ENCODE data around the gene PARP15. TPM values are rescaled to one million over a fixed set of nuclear protein-coding genes. Genes with fewer than 3 reads are reported as not detected.

PARP15 gene
- total RNA-seq, 2 experiments from 2014 or later = 41.6 to 41.8 TPM

GRCh38 chr3:122671553-122671952 is 94.1 kb downstream of the PARP15 start:
- no peaks in the 10 kb centered on the region for H3K36me3 Mint-ChIP-seq (ENCODE audit: low read depth)
- no peak for ATAC-seq (ENCODE audit: poor library complexity)

DNA sequence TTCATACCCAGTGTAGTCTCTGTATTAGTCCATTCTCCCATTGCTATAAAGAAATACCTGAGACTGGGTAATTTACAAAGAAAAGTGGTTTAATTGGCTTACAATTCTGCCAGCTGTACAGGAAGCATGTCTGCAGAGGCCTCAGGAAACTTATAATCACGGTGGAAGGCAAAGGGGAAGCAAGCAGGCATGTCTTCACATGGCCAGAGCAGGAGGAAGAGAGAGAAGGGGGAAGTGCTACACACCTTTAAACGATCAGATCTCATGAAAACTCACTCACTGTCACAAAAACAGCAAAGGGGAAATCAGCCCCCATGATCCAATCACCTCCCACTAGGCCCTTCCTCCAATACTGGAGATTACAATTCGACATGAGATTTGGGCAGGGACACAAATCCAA is 96.9 kb downstream of the PARP15 start:
- Histone ChIP-seq H3K9me3 (ENCODE audit: control insufficient read depth in 1 of 2, insufficient read depth in 1 of 2, low read length in 2 of 2) (no peaks in the 10 kb centered on the region), H3K4me3 (ENCODE audit: low read length) (no peak overlapping the region), H3K27me3 (ENCODE audit: control insufficient read depth in 1 of 2, insufficient read depth in 2 of 2, low read length in 2 of 2) (no peaks in the 10 kb centered on the region), H3K27ac (ENCODE audit: low read depth in 1 of 2, low read length in 2 of 2) (no peak overlapping the region), H3K36me3 (ENCODE audit: insufficient read depth, low read length) (no peaks in the 10 kb centered on the region), H3K4me1 (ENCODE audit: insufficient read depth, low read length) (peaks cover 9% of the 10 kb centered on the region)
- Mint-ChIP-seq H3K4me3 (no peak overlapping the region), H3K9me3 (no peaks in the 10 kb centered on the region), H3K4me1 (ENCODE audit: low read depth) (peaks cover 13% of the 10 kb centered on the region), H3K27me3 (no peaks in the 10 kb centered on the region), H3K36me3 (ENCODE audit: low read depth) (no peaks in the 10 kb centered on the region), H3K27ac (no peak overlapping the region)
- ChIA-PET POLR2A (no interaction called here), CTCF (interaction anchor here (0.8 to 1.5 kb wide), 2 partner anchors 71 to 93 kb away, joined by 3 read pairs; no protein-coding TSS in a partner anchor)
- TF ChIP-seq, protein P1, sequence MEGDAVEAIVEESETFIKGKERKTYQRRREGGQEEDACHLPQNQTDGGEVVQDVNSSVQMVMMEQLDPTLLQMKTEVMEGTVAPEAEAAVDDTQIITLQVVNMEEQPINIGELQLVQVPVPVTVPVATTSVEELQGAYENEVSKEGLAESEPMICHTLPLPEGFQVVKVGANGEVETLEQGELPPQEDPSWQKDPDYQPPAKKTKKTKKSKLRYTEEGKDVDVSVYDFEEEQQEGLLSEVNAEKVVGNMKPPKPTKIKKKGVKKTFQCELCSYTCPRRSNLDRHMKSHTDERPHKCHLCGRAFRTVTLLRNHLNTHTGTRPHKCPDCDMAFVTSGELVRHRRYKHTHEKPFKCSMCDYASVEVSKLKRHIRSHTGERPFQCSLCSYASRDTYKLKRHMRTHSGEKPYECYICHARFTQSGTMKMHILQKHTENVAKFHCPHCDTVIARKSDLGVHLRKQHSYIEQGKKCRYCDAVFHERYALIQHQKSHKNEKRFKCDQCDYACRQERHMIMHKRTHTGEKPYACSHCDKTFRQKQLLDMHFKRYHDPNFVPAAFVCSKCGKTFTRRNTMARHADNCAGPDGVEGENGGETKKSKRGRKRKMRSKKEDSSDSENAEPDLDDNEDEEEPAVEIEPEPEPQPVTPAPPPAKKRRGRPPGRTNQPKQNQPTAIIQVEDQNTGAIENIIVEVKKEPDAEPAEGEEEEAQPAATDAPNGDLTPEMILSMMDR (IDR thresholded peaks at IDR 0.05) = no peak
- DNase-seq = no peak
- no peak for ATAC-seq (ENCODE audit: poor library complexity)
- intact Hi-C loops (cut with DNase I, micrococcal nuclease) = loop anchor here in 1 of 2 experiments (10.0 kb wide), 1 partner anchor 570 kb away; no protein-coding TSS in a partner anchor

More at GRCh38 chr3:122671553-122671952, 94.1 kb downstream of the PARP15 start:
- Histone ChIP-seq H3K4me3 (ENCODE audit: low read length) (no peak overlapping the region), H3K4me1 (ENCODE audit: insufficient read depth, low read length) (no peaks in the 10 kb centered on the region), H3K27ac (ENCODE audit: low read depth in 1 of 2, low read length in 2 of 2) (no peak overlapping the region), H3K9me3 (ENCODE audit: control insufficient read depth in 1 of 2, insufficient read depth in 1 of 2, low read length in 2 of 2) (no peaks in the 10 kb centered on the region), H3K27me3 (ENCODE audit: control insufficient read depth in 1 of 2, insufficient read depth in 2 of 2, low read length in 2 of 2) (no peaks in the 10 kb centered on the region), H3K36me3 (ENCODE audit: insufficient read depth, low read length) (no peaks in the 10 kb centered on the region)
- no peak overlapping the region for H3K4me3 Mint-ChIP-seq
- POLR2A ChIA-PET = no interaction called here
- intact Hi-C loops (cut with DNase I, micrococcal nuclease) = loop anchor here in 1 of 2 experiments (10.0 kb wide), 1 partner anchor 567 kb away; no protein-coding TSS in a partner anchor
- CTCF ChIA-PET = no interaction called here
- no peaks in the 10 kb centered on the region for H3K9me3 Mint-ChIP-seq
- H3K27me3 Mint-ChIP-seq = no peaks in the 10 kb centered on the region
- no peak overlapping the region for H3K27ac Mint-ChIP-seq
- TF ChIP-seq, protein P1 (IDR thresholded peaks at IDR 0.05) = no peak
- H3K4me1 Mint-ChIP-seq (ENCODE audit: low read depth) = no peaks in the 10 kb centered on the region
- no peak for DNase-seq

DNA sequence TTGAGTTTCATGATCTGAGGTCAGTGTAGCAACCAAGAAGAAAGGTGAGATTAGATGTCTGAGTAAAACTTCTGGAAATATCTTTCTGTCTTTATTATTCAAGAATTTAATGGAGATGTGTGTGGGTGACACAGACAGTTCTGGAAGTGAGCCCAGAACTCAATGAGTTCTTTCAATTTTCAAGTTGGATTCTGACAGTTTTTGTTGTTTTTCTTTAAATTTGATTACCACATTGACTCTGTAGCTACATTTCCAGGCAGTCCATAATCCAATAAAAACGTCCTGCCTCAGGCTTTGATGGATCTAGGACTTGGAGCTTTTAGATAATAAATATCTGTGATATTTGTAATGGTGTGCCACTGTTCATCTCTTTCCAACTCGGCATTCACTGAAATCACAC is 99.3 kb downstream of the PARP15 start:
- POLR2A ChIA-PET = interaction anchor here (5.3 kb wide), 1 partner anchor 115 kb away, joined by 94 read pairs; the partner anchor contains the start of genes DTX3L and PARP9
- Histone ChIP-seq H3K9me3 (ENCODE audit: control insufficient read depth in 1 of 2, insufficient read depth in 1 of 2, low read length in 2 of 2) (no peaks in the 10 kb centered on the region), H3K4me1 (ENCODE audit: insufficient read depth, low read length) (peaks cover 25% of the 10 kb centered on the region), H3K36me3 (ENCODE audit: insufficient read depth, low read length) (no peaks in the 10 kb centered on the region), H3K27ac (ENCODE audit: low read depth in 1 of 2, low read length in 2 of 2) (no peak overlapping the region), H3K27me3 (ENCODE audit: control insufficient read depth in 1 of 2, insufficient read depth in 2 of 2, low read length in 2 of 2) (no peaks in the 10 kb centered on the region), H3K4me3 (ENCODE audit: low read length) (no peak overlapping the region)
- CTCF ChIA-PET = no interaction called here
- TF ChIP-seq, protein P1 (IDR thresholded peaks at IDR 0.05) = no peak
- H3K9me3 Mint-ChIP-seq = no peaks in the 10 kb centered on the region
- peaks cover 14% of the 10 kb centered on the region for H3K36me3 Mint-ChIP-seq (ENCODE audit: low read depth)
- no peak overlapping the region for H3K27ac Mint-ChIP-seq
- no peaks in the 10 kb centered on the region for H3K27me3 Mint-ChIP-seq
- no peak overlapping the region for H3K4me3 Mint-ChIP-seq
- ATAC-seq (ENCODE audit: poor library complexity) (no peak), DNase-seq (no peak)
- intact Hi-C loops (cut with DNase I, micrococcal nuclease) = loop anchor here (5.0 to 10.0 kb wide), 2 partner anchors 572 to 1129 kb away; partner anchors contain the start of gene POLQ (in 1 of the 2)
- H3K4me1 Mint-ChIP-seq (ENCODE audit: low read depth) = peaks cover 34% of the 10 kb centered on the region

All from CD4-positive, alpha-beta T cell (primary cell).